CD4-positive, alpha-beta T cell treated with Interleukin-6 for 4 hours (primary cell): ENCODE measurements around the gene GTF3C4.

Experiments used
- DNase-seq: peaks from one replicate; pipeline ENCODE4 v3.0.0-alpha.2; 2020; ENCODE audit warnings: mixed read lengths

The GTF3C4 gene

GRCh38 chr9:132670457-132671391 is at the start of gene GTF3C4:
Gene GTF3C4 (plus strand): TSS chr9:132670464. CDS start chr9:132670599, 135 bp downstream.
- DNase-seq, result peak; percentile 38

GRCh38 chr9:132622159-132622558 is 48.1 kb upstream of the GTF3C4 start:
- DNase-seq, result no peak

GRCh38 chr9:132626285-132626684 is 44.0 kb upstream of the GTF3C4 start:
- DNase-seq, result no peak

- DNase-seq, result no peak
Observed at GRCh38 chr9:132627106-132627505, 43.2 kb upstream of the GTF3C4 start.

GRCh38 chr9:132627594-132627993 is 42.7 kb upstream of the GTF3C4 start:
- DNase-seq, result no peak

GRCh38 chr9:132628746-132629145 is 41.5 kb upstream of the GTF3C4 start:
- no peak for DNase-seq

GRCh38 chr9:132630116-132630515 is 40.1 kb upstream of the GTF3C4 start:
- no peak for DNase-seq

- DNase-seq, result no peak
Observed at GRCh38 chr9:132630811-132631210, 39.5 kb upstream of the GTF3C4 start.

GRCh38 chr9:132631280-132631679 is 39.0 kb upstream of the GTF3C4 start:
- no peak for DNase-seq

GRCh38 chr9:132631685-132632084 is 38.6 kb upstream of the GTF3C4 start:
- no peak for DNase-seq

GRCh38 chr9:132632413-132633129 is 37.7 kb upstream of the GTF3C4 start:
- DNase-seq, result no peak

GRCh38 chr9:132634327-132634726 is 35.9 kb upstream of the GTF3C4 start:
- DNase-seq, result no peak

- DNase-seq, result no peak
Observed at GRCh38 chr9:132637351-132637750, 32.9 kb upstream of the GTF3C4 start.

- DNase-seq, result no peak
Observed at GRCh38 chr9:132637801-132638200, 32.5 kb upstream of the GTF3C4 start.

GRCh38 chr9:132638240-132638639 is 32.0 kb upstream of the GTF3C4 start:
- DNase-seq, result no peak

- no peak for DNase-seq
Observed at GRCh38 chr9:132639322-132639721, 30.9 kb upstream of the GTF3C4 start.

- no peak for DNase-seq
Observed at GRCh38 chr9:132641216-132641615, 29.0 kb upstream of the GTF3C4 start.

- DNase-seq, result no peak
Observed at GRCh38 chr9:132644251-132644650, 26.0 kb upstream of the GTF3C4 start.

- no peak for DNase-seq
Observed at GRCh38 chr9:132645306-132645705, 25.0 kb upstream of the GTF3C4 start.

GRCh38 chr9:132645711-132646110 is 24.6 kb upstream of the GTF3C4 start:
- no peak for DNase-seq

- DNase-seq, result no peak
Observed at GRCh38 chr9:132646726-132647125, 23.5 kb upstream of the GTF3C4 start.

- DNase-seq, result no peak
Observed at GRCh38 chr9:132647355-132647754, 22.9 kb upstream of the GTF3C4 start.

GRCh38 chr9:132647806-132648205 is 22.5 kb upstream of the GTF3C4 start:
- no peak for DNase-seq

GRCh38 chr9:132648283-132648682 is 22.0 kb upstream of the GTF3C4 start:
- no peak for DNase-seq
